NCI-H1092 (cell line): ENCODE data around the gene RIN3.

Experiments used
- DNase-seq: peaks from one replicate; lab custom pipeline; 2025; lab: John Stamatoyannopoulos, UW

Gene RIN3

GRCh38 chr14:92724516-92725340 lies 211.1 kb downstream of the RIN3 start:
- no peak for DNase-seq

- no peak for DNase-seq
Observed at GRCh38 chr14:92726135-92726932, 212.8 kb downstream of the RIN3 start.

GRCh38 chr14:92726933-92727262 lies 213.3 kb downstream of the RIN3 start:
- no peak for DNase-seq

- peak; percentile 28 for DNase-seq
Observed at GRCh38 chr14:92728759-92729364, 215.3 kb downstream of the RIN3 start.

- no peak for DNase-seq
Observed at GRCh38 chr14:92729634-92730358, 216.2 kb downstream of the RIN3 start.

GRCh38 chr14:92731622-92732115 lies 218.1 kb downstream of the RIN3 start:
- no peak for DNase-seq

- DNase-seq, result no peak
Observed at GRCh38 chr14:92733007-92733406, 219.4 kb downstream of the RIN3 start.

- no peak for DNase-seq
Observed at GRCh38 chr14:92734618-92735017, 221.0 kb downstream of the RIN3 start.

GRCh38 chr14:92735344-92735743 lies 221.8 kb downstream of the RIN3 start:
- no peak for DNase-seq

GRCh38 chr14:92737206-92737605 lies 223.6 kb downstream of the RIN3 start:
- DNase-seq, result no peak

- no peak for DNase-seq
Observed at GRCh38 chr14:92737619-92738188, 224.1 kb downstream of the RIN3 start.
